ENCODE measurements around the gene PTX3.

PTX3 gene

GRCh38 chr3:157488144-157488543 is 51.5 kb downstream of the PTX3 start:
- H2BK15ac ChIP-seq (ENCODE audit: low read length) = no peak overlapping the region
- no peak overlapping the region for H2AFZ ChIP-seq (ENCODE audit: low read length)
- no peak overlapping the region for H3K4ac ChIP-seq (ENCODE audit: low read length)
- no peak overlapping the region for H2BK5ac ChIP-seq (ENCODE audit: low read length)
- H3K9ac ChIP-seq (ENCODE audit: low read depth, low read length, poor library complexity) = no peak overlapping the region
- no peak overlapping the region for H2BK12ac ChIP-seq (ENCODE audit: low read length)
- H3K36me3 ChIP-seq (replicated peaks in 1 of 2; ENCODE audit: control insufficient read depth in 2 of 2, insufficient read depth in 2 of 2, low read length in 2 of 2) = peaks cover 0 to 7% of the 10 kb centered on the region in 2 donors
- no peak overlapping the region for H3K4me3 ChIP-seq (ENCODE audit: low read length in 2 of 2)
- DNase-seq (ENCODE audit: low spot score) = no peak
- no peak overlapping the region for H3K14ac ChIP-seq (ENCODE audit: low read length)
- no peak overlapping the region for H3K23ac ChIP-seq (ENCODE audit: low read depth, low read length, poor library complexity)
- H3K79me1 ChIP-seq (ENCODE audit: low read depth, low read length) = no peaks in the 10 kb centered on the region
- no peak overlapping the region for H4K8ac ChIP-seq (ENCODE audit: low read depth, low read length)
- no peak overlapping the region for H3K4me2 ChIP-seq (ENCODE audit: insufficient read depth, low read length, poor library complexity, severe bottlenecking)
- H3K27me3 ChIP-seq (ENCODE audit: control insufficient read depth in 3 of 3, insufficient read depth in 3 of 3, low read depth in 1 of 3, low read length in 3 of 3) = no peaks in the 10 kb centered on the region
- H2BK120ac ChIP-seq (ENCODE audit: low read depth, low read length) = no peak overlapping the region
- H4K91ac ChIP-seq (ENCODE audit: low read depth, low read length, poor library complexity) = no peak overlapping the region
- H3K18ac ChIP-seq (ENCODE audit: low read length) = no peak overlapping the region
- peaks cover 0 to under 1% of the 10 kb centered on the region in 2 donors for H3K9me3 ChIP-seq (replicated peaks in 1 of 2; ENCODE audit: control insufficient read depth in 2 of 2, insufficient read depth in 1 of 2, low read depth in 1 of 2, low read length in 2 of 2)
- H2AK5ac ChIP-seq (ENCODE audit: low read depth, low read length) = no peak overlapping the region
- H3K27ac ChIP-seq (replicated peaks; ENCODE audit: low read length) = no peak overlapping the region
- H3K4me1 ChIP-seq (ENCODE audit: control insufficient read depth in 2 of 2, insufficient read depth in 1 of 2, low read depth in 1 of 2, low read length in 2 of 2) = no peaks in the 10 kb centered on the region

DNA sequence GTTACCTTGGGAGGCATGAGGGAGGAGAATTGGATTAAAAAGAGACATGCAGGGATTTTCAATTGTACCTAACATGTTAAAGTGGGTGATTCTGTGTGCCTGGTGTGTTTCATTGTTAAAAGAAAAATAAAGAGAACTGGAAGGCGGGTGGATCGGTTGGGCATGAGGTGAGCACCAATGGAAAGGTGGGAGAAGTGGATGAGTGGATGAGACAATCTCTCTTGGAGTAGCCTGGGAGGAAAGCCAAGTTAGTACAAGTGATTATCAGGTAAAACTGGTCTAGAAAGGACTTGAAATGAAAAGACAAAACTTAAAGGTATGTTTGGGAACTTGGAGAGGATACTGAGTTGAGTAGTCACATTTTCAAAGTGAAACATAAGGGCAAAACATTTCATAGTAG is 54.5 kb downstream of the PTX3 start:
- peaks cover under 1 to 2% of the 10 kb centered on the region in 2 donors for H3K4me1 ChIP-seq (ENCODE audit: control insufficient read depth in 2 of 2, insufficient read depth in 1 of 2, low read depth in 1 of 2, low read length in 2 of 2)
- no peak overlapping the region for H2BK12ac ChIP-seq (ENCODE audit: low read length)
- no peak overlapping the region for H2BK5ac ChIP-seq (ENCODE audit: low read length)
- H2AFZ ChIP-seq (ENCODE audit: low read length) = no peak overlapping the region
- no CpG with 5 or more reads among the region's 2 CpGs for WGBS, 2 donors (ENCODE audit: extremely low coverage in 2 of 2, insufficient read length in 2 of 2, insufficient replicate concordance in 1 of 2)
- H3K27me3 ChIP-seq (ENCODE audit: control insufficient read depth in 3 of 3, insufficient read depth in 3 of 3, low read depth in 1 of 3, low read length in 3 of 3) = no peaks in the 10 kb centered on the region
- H3K79me1 ChIP-seq (ENCODE audit: low read depth, low read length) = no peaks in the 10 kb centered on the region
- no peak overlapping the region for H2BK120ac ChIP-seq (ENCODE audit: low read depth, low read length)
- H3K14ac ChIP-seq (ENCODE audit: low read length) = no peak overlapping the region
- H2AK5ac ChIP-seq (ENCODE audit: low read depth, low read length) = no peak overlapping the region
- peaks cover 0 to 23% of the 10 kb centered on the region in 2 donors for H3K36me3 ChIP-seq (replicated peaks in 1 of 2; ENCODE audit: control insufficient read depth in 2 of 2, insufficient read depth in 2 of 2, low read length in 2 of 2)
- no peak overlapping the region for H3K4me2 ChIP-seq (ENCODE audit: insufficient read depth, low read length, poor library complexity, severe bottlenecking)
- no peak overlapping the region for H3K9ac ChIP-seq (ENCODE audit: low read depth, low read length, poor library complexity)
- H3K4me3 ChIP-seq (ENCODE audit: low read length in 2 of 2) = no peak overlapping the region
- H3K27ac ChIP-seq (replicated peaks; ENCODE audit: low read length) = no peak overlapping the region
- H2BK15ac ChIP-seq (ENCODE audit: low read length) = no peak overlapping the region
- DNase-seq (ENCODE audit: low spot score) = no peak
- H3K4ac ChIP-seq (ENCODE audit: low read length) = no peak overlapping the region
- H4K8ac ChIP-seq (ENCODE audit: low read depth, low read length) = no peak overlapping the region
- H3K23ac ChIP-seq (ENCODE audit: low read depth, low read length, poor library complexity) = no peak overlapping the region
- no peak overlapping the region for H3K18ac ChIP-seq (ENCODE audit: low read length)
- no peak overlapping the region for H4K91ac ChIP-seq (ENCODE audit: low read depth, low read length, poor library complexity)
- H3K9me3 ChIP-seq (replicated peaks in 1 of 2; ENCODE audit: control insufficient read depth in 2 of 2, insufficient read depth in 1 of 2, low read depth in 1 of 2, low read length in 2 of 2) = peaks cover 0 to 2% of the 10 kb centered on the region in 2 donors

Measured in neuronal stem cell (in vitro differentiated cells).